ENCODE results near the gene HSD3B2.

GRCh38 chr1:119449971-119450370 lies 35.0 kb downstream of the HSD3B2 start:
- TF ChIP-seq EZH2 (IDR thresholded peaks at IDR 0.05; ENCODE audit: borderline replicate concordance, low read depth, low read length, poor library complexity, severe bottlenecking) (no peak), CTCF (conservative IDR thresholded peaks at IDR 0.05; ENCODE audit: low read depth, low read length) (0 out of 2 replicates have a peak, but pooled peaks have one; percentile 22)
